Measurements from ENCODE around the gene FAM53A. TPM values are rescaled to one million over a fixed set of nuclear protein-coding genes. Genes with fewer than 3 reads are reported as not detected.
"Not testable (repeated sequence)": the region's sequence is repeated elsewhere in the genome, so short reads cannot be mapped to it uniquely, and the experiment has no call there.

Gene FAM53A
- total RNA-seq, 1 experiment from 2014 or later: 7.3 TPM

DNA sequence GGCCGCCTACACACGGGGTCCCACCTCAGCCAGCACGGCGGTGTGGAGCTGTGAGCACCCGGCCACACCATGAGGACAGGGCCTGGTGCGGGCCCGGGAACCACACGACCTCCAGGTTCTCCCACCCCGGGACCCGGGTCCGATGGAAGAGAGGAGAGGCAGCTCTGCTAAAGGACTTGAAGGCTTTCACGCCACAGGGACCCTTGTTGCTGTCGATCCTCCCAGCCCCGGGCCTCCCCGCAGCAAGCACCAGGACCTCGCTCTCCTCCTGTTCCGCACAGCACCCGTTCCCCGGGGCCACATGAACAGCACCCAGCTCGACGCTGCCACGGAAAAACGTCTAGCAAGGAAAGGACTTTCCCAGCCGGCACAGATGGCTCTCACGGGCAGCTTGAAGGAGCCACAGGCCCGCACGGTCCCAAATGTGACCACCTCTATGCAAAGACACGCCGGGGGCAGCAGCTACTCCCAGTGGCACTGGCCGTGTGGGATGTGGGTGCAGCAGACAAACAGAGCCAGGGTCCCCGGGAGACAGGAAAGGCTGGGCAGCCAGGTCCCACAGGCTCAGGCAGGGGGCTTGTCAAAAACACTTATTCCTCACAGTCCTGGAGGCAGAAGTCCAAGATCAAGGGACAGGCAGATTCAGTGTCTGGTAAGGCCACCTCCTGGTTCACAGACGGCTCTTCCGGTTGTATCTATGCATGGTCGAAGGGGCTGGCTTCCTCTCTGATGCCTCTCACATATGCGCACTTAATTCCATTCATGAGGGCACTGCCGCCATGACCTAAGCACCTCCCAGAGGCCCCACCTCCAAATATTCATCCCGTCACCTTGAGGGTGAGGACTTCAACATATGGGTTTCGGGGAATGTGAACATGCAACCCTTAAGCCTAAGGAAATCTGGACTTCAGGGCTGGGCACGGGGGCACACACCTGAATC, 24.7 kb downstream of the FAM53A start:
- no peak for DNase-seq (ENCODE audit: low read depth)

DNA sequence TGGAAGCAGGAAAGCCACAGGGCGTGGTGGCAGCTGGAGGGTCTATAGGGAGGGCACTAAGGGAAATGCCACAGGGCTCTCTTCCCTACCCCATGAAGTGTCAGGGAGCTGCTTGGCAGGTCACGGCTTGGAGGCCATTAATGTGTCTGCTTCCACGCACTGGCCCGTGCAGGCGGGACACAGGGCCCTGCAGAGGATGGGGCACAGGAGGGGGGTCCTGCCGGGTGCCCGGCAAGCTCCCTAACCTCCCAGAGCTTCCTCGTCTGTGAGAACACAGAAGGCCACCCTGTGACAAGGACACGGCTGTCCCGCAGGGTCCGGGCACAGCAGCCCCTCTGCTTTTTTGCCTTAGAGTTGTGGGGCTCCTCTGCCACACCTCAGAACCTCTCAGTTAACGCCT, 25.5 kb downstream of the FAM53A start:
- no peak for DNase-seq (ENCODE audit: low read depth)

DNA sequence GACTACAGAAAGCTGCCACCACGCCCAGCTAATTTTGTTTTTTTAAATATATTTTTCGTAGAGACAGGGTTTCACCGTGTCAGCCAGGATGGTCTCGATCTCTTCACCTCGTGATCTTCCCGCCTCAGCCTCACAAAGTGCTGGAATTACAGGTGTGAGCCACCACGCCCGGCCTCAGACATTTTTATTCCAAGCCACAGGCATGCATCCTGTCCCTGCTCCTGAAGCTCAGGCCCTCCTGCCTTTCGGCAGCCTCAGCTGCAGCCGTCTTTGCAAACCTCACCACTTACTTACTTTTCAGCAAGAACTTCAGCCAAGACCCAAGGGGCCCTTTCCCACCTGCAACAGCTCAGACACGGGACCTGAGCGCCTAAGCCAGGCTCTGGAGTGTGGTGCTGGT, 26.0 kb downstream of the FAM53A start:
- DNase-seq (ENCODE audit: low read depth): no peak

DNA sequence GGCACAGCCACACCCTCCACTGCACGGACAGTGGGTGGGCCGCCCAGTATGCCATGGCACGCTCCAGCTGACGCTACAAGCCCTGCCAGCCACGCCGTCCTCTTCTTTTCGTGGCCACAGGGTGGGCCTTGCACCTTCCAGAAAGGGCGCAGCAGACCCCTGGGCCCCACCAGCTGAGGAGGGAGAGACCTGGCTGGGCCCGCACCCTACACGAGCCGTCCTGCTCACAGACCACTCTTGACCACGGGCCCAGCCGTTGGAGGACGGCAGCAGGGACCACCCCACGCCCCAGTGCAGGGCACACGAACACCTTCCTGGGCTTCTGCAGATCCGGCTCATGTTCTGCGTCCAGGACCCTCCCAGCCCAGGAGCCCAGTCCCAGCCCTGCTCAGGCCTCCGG, 27.1 kb downstream of the FAM53A start:
- DNase-seq (ENCODE audit: low read depth): no peak

DNA sequence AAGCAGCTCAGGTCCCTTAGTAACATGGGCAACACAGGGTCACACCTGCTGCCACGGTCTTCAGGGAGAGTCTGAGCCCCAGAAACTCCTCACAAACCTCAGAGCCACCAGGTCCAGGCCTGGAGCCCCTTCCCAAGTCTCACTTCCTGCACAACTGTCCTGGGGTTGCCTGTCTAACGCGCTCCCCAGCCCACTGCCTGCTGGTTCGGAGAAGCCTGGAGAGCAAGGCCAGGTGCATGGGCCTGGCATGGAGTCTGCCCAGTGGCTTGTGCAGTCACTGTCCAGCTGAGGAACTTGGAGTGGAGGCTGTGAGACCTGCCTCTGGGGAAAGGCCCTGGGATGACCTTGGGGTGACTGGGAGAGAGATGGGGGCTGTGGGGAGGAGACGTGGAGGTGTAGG, 28.0 kb downstream of the FAM53A start:
- no peak for DNase-seq (ENCODE audit: low read depth)

DNA sequence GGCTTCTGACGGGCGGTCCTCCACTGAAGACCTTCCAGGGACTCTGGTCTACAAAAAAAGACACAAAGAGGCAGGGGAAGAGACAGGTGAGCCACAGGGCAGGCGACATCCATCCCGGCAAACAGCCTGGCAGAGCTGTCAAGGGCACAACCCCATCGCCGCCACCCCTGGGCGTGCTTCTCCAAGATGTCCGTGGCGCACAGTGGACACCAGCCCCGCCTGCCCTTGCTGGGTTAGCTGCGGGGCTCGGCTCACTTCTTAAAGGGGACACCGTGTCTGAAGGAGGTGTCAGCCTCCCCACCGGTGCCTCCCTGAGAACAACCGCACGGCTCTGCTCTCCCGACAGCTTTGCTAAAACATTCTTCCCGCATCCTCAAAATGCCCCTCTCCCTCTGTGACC, 28.4 kb downstream of the FAM53A start:
- no peak for DNase-seq (ENCODE audit: low read depth)

DNA sequence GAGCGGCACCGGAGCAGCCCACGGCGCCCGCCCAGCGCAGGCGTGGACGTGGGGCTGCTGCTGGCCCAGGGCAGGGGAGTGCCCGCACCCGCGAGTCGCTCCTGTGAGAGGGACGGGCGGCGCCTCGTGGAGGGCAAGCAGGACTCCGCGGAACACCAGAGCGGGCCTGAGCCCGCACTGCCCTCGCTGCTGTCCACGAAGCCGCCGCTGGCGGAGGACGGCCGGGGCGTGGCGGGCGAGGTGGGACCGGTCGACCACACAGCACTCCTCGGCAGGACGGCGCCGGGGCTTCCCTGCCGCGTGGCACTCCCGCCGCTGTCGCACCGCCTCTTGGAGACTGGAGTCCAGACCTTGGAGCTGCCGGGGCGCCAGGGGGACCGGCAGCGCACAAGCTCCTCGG, 29.0 kb downstream of the FAM53A start:
- DNase-seq (ENCODE audit: low read depth): no peak

DNA sequence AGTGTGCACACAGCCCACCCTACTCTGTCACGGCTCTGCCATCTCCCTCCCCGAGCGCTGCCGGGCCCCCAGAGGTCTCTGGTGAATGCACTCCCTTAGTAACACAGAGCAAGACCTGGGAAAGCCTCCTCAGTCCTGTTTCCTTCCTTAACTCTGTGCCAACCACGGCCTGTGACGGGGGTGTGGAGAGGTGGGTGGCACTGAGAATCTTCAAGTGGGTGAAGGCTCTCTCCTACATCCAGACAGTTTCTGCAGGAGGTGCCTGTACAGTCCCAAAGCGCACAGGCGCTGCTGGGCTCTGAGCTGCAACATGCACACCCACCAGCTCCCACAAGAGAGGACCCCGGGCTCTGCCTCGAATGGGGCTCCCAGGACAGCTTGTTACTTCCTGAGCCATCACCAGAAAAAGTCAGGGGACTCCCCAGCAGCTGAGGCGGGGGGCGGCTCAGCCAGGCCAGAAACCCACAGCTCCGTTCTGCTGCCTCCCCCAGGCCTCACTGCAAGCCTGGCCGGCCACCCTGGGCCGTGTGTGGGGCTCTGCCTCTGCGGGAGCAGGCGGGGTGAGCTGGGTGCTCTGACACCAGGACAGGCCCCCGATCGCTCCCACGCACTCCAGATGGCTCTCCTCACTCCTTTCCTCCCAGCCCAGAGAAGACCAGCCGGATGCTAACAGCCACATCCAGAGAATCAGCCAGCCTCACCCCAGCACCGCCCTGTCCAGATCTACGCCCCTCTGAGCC, 29.7 kb downstream of the FAM53A start:
- DNase-seq (ENCODE audit: low read depth): no peak

DNA sequence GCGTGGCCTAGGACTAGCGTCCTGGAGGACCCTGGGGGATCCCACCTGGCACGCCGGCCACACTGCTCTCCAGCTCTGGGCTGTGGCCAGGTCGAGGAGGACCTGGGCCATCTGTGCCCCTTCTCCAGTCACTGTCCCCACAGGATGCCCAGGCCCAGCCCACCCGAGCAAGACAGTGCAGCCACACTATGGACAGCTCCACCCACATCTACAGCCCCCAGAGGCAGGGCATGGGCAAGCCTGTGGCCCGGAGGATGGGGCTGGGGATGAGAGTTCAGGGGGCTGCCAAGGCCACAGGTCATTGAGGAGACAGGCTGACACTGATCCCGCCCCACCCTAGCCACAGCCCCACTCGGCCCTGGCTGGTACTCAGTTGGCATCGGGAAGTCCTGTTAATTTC, 30.3 kb downstream of the FAM53A start:
- no peak for DNase-seq (ENCODE audit: low read depth)

DNA sequence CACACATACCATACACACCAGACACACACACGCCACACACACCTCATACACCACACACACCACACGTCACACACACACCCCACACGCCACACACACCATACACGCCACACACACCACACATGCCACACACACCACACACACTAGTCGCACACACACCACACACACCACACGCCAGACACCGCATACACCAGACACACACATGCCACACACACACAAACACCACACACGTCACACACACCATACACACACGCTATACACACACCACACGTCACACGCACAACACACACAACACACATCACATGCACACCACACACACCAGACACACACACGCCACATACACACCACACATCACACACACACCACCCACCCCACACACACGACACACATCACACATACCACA, 32.0 kb downstream of the FAM53A start:
- no peak for DNase-seq (ENCODE audit: low read depth)

DNA sequence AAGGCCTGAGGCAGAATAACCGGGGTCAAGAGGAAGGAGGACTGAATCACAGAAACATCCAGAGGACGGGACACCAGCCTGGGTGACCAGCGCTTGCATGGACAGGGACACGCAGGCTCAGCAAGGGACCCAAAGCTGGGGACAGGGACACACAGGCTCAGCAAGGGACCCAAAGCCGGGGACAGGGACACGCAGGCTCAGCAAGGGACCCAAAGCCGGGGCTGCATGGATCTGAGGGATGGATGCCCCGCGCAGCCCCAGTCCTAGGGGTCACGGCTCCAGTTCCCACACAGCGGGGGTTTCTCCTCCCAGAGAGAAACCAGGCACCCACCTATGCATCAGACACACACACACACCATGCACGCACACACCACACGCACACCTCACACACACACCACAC, 32.5 kb downstream of the FAM53A start:
- DNase-seq (ENCODE audit: low read depth): no peak

DNA sequence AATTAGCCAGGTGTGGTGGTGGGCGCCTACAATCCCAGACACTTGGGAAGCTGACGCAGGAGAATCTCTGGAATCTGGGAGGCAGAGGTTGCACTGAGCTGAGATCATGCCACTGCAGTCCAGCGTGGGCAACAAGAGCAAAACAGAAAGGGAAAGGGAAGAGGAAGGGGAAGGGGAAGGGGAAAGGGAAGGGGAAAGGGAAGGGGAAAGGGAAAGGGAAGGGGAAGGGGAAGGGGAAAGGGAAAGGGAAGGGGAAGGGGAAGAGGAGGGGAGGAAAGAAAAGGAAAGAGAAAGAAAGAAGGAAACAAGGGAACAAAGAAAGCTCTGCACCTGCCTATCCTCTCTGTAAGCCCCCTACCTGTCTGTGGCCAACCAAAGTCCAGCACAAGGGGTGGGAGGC, 35.2 kb downstream of the FAM53A start:
- DNase-seq (ENCODE audit: low read depth): no peak

DNA sequence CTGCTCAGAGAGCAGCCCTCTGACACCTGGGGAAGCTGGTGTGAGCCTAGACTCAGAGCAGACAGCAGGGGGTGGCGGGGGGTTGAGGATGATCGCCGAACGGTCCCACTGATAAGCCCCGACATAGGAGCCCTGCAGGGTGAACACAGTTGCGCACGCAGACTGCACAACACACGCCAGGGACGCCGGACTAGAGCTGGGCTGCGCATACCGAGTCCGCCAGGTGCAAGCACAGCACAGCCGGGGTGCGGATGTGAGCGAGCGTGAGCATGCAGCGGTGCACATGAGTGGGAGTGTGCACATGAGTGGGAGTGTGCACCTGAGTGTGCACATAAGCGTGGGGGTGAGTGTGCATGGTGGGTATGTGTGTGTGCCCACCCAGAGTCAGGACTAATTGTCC, 36.7 kb downstream of the FAM53A start:
- no peak for DNase-seq (ENCODE audit: low read depth)

DNA sequence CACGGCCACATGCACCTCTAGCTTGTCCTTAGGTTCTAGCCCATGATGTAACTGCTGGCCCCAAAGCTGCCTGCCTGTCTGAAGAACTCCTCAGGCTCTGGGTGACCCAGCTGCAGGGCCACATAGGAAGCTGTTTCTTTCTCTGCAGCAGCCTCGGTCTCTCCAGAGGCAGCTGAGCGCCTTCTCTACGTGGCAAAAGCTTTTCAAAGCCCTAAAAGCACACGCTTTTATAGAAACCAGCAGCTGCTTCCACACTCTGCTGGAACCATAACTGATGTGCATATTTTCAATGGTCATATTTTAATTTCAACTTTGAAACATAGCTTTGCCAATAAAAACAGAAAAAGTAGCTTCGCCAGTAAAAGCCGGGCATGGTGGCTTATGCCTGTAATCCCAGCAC, 37.4 kb downstream of the FAM53A start:
- DNase-seq (ENCODE audit: low read depth): no peak

DNA sequence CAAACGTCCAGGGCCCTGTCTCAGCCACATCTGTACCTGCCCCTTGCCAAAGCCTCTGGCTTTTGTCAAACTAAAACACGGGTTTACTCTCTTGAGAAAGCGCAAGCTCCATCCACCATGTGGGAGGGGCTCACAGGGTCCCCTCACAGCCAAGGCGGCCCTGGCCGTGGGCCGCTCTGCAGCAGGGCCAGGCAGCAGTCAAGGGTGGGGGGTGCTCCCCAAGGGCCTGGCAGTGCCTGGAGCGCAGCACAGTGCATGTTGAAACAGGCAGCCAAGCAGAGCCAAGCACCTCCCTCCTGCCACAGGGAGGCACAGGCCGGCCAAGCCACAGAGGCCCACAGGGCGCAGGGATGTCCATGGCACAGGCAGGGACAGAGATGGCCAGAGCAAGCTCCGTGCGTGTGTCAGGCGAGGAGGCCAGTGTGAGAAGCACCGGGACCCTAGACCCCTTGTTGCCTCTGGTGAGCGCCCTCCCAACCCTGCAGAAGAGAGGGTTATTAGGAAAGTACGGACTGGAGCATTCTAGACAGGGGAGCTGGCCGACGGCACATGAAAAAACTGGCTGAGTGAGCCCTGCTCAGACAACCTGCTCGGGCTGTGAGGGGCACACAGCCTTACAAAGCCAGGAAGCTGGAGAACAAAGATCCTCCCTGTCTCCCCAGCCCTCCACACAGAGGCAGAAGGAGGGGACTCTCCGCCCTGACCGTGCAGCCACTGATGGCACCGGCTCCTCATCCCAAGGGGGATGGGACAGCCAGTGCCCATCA, 39.0 kb downstream of the FAM53A start:
- no peak for DNase-seq (ENCODE audit: low read depth)

DNA sequence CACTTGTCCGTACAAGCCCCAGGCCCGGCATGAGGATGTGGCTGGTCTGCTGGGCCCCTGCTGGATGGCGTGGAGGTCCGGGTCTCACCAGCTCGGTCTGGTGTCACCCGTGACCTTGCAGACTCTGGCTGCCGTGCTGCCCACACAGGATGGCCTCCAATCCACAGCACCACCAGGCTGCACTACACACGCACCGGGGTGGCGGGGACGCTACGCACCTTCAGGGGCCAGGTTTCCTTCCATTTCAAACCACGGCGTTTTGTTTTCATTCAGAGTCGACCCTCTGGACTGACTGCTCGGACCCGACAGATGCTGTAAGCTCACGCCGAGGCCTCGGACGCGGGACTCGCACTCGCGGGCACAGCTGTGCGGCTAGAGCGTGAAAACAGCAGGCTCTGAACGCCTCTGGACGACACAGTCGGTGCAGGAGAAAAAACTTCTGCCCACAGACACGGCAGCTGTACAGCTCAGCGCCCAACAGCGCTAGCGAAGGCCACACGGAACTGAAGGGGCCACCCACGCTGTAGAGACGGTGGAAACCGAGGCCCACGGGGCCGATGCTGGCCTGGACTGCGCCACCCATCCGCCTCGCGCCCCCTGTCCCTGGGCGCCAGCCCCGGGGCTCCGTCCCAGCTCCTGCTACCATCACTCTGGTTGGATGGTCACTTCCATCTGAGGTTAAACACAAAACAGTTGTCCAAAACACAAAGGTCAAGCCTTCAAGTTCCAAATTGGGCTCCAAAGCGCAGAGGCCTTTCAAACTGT, 40.0 kb downstream of the FAM53A start:
- no peak for DNase-seq (ENCODE audit: low read depth)

DNA sequence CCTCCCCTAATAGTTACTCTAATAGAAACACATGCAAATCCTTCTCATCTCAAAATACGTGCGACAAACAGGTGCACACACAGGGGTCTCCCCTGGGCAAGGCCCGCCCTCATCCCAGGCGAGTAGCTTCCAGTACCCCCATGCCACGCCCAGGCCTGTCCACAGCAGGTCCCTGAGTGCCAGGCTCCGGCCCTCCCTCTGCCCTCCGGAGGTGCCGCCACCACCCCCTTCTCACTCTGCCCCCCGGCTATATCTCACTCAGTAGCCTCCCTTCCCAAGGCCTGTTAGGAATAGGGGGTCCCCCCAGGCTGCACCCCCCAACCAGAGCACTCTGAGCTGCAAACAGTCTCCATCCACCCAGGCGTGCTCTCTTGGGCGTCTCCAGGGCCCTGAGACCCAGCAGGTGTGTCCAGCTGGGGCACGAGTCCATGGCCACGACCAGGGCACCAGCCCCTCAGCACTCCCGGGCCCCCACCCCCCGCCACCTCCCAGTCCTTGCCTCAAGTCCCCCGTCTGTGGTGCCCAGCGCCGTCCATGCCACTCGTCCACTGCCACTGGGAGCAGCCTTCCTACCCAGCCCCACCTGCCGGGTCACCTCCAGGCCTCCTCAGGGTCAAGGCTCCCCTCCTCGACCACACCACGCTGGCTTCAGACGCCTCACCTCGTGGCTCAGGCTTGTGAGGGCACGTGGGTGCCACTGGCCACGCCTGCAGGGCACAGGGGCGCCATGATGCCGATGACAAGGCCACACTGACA, 41.7 kb downstream of the FAM53A start:
- DNase-seq (ENCODE audit: low read depth): no peak

DNA sequence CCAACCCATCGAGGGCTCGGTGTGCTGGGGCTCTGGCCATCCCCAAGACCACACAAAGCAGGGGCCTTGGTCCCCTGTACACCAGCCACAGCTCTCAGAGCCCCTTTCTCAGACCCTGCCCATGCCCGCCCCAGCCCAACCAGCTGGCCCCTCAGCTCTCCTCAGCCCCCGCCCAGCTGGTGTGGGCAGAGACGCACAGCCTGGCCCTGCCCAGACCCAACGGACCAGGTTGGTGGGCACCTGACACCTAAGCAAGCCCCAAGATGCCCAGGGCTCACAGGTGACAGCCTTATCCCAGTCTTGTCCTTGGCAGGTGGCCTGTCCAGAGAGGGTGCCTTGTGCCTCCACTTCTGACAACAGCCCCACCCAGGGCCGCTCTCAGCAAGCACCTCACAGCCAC, 42.4 kb downstream of the FAM53A start:
- no peak for DNase-seq (ENCODE audit: low read depth)

DNA sequence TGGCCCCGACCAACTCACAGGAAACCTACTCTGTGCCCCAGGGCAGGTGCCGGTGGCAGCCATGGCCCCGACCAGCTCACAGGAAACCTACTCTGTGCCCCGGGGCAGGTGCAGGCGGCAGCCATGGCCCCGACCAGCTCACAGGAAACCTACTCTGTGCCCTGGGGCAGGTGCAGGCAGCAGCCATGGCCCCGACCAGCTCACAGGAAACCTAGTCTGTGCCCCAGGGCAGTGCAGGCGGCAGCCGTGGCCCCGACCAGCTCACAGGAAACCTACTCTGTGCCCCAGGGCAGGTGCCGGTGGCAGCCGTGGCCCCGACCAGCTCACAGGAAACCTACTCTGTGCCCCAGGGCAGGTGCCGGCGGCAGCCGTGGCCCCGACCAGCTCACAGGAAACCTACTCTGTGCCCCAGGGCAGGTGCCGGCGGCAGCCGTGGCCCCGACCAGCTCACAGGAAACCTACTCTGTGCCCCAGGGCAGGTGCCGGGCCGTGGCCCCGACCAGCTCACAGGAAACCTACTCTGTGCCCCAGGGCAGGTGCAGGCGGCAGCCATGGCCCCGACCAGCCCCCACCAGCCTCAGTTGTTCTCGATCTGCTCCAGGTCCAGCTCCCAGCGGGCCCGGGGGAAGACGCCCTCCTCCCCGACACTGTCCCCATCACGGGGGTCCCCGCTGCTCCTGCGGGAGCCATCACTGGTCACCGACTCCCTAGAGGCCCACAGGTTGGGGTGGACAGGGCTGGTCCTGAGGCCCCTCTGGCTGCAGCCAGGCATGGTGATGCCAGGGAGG, 43.2 kb downstream of the FAM53A start:
- not testable (repeated sequence) for DNase-seq (ENCODE audit: low read depth)

DNA sequence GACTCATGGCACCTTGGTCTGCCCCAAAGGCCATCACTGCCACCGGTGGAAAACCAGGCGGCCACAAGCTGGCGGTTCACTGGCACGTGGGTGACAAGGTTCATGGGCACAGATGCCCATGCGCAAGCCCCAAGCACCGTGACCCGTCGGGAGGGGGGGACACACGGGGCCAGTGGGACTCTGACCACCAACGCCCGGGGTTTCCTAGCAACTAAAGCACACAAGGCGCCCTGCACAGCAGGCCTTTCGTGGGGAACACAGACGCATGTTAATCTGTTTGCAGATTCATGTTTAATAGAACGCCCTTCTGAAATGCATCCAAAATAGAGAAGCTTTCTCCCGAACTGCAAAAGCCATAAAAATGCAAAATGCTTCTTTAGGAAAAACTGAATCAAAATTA, 43.9 kb downstream of the FAM53A start:
- no peak for DNase-seq (ENCODE audit: low read depth)
